GM23248 (cell line): Measurements from ENCODE around the gene ASH1L.
"Not testable (repeated sequence)": the region's sequence is repeated elsewhere in the genome, so short reads cannot be mapped to it uniquely, and the experiment has no call there.

Experiments used
- EZH2 ChIP-seq: fragments of 200-600 bp; sonication (generic); IDR thresholded peaks from 2 replicates; pipeline ENCODE4 v1.6.1; 2018; ENCODE audit warnings: antibody characterized with exemption, mild to moderate bottlenecking; ENCODE audit not compliant: insufficient read depth, poor library complexity, severe bottlenecking
- EZH2phosphoT487 ChIP-seq: fragments of 200-600 bp; sonication (generic); IDR thresholded peaks from 2 replicates; pipeline ENCODE4 v1.6.1; 2018; ENCODE audit warnings: antibody characterized with exemption, moderate library complexity, mild to moderate bottlenecking, low read depth; ENCODE audit not compliant: insufficient read depth

DNA sequence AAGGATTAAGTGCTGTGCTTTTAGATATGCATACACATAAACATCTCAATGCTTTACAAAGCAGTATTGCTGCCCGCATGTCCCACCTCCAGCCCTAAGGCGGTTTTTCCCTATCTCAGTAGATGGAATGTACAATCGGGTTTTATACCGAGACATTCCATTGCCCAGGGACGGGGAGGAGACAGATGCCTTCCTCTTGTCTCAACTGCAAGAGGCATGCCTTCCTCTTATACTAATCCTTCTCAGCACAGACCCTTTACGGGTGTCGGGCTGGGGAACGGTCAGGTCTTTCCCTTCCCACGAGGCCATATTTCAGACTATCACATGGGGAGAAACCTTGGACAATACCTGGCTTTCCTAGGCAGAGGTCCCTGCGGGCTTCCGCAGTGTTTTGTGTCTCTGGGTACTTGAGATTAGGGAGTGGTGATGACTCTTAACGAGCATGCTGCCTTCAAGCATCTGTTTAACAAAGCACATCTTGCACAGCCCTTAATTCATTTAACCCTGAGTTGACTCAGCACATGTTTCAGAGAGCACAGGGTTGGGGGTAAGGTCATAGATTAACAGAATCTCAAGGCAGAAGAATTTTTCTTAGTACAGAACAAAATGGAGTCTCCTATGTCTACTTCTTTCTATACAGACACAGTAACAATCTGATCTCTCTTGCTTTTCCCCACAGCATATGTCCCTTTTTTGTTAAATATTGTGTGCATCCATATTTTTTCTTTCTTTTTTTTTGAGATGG, 37.4 kb upstream of the ASH1L start:
- not testable (repeated sequence) for TF ChIP-seq EZH2, EZH2phosphoT487
